Measurements from ENCODE around the gene KRT85. TPM values are rescaled to one million over a fixed set of nuclear protein-coding genes. Genes with fewer than 3 reads are reported as not detected.
"Not testable (repeated sequence)": the region's sequence is repeated elsewhere in the genome, so short reads cannot be mapped to it uniquely, and the experiment has no call there.

KRT85 gene
- polyA plus RNA-seq, 2 of the 4 experiments (the other 2 are of a cell fraction): 3.7 TPM; not detected in 1

DNA sequence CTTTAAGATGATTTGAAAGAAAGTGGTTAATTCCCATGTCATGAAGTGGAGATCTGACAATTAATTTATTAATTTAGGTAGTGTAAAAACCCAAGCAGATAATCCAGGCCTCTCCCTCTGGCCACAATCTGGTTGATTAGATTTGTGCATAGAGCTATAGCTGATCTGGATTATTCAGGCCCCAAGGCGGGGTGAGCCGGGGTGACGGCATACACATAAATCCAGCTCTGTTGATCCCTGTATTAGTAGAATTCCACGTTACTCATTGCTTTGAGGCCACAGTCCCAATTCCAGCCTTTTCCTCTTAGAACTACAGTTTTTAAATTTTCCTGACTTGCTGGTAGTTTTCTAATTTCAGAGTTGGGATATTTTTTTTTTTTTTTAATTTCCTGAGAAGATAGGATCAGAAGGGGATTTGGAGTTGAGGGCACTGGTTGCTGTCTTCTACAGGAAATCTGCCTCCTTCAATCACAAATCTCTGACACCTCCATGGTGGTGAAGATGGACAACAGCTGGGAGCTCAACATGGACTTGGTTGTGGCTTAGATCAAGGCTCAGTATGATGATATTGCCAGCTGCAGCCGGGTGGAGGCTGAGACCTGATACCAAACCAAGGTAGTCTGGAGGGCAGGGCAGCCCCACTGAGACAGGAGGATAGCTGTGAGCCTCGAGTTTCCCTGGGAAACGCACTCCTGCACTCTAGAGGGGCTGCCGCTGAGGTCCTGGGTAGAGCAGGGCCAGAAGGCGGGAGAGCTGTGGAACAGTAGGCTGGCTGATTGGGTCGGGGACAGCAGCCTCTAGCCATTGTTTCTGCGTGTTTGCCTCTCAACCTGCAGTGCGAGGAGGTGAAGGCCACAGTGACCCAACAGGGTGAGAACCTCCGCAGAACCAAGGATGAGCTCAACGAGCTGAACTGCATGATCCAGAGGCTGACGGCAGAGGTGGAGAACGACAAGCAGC is 19.4 kb downstream of the KRT85 start:
- ATAC-seq (no peak; a peak in 2 of 6 replicates), DNase-seq (ENCODE audit: low read depth in 1 of 2, low spot score in 1 of 2) (no peak), FAIRE-seq (no peak)
- WGBS (ENCODE audit: missing lambda C conversion rate): 84% methylated on average over 16 of the region's 16 CpGs
- peak overlapping the region in 1 of 2 experiments; percentile 62; a peak in 2 of 6 replicates for H3K27ac ChIP-seq
- ChIA-PET CTCF (interaction anchor here (0.6 to 3.6 kb wide), 4 partner anchors 14 to 917 kb away, joined by 6 to 16 read pairs (median 12); no protein-coding TSS in a partner anchor), POLR2A (no interaction called here)
- peaks cover 11% of the 10 kb centered on the region for H3K9me3 ChIP-seq
- TF ChIP-seq RAD21 (conservative IDR thresholded peaks at IDR 0.05 in 1 of 2, IDR thresholded peaks at IDR 0.05 in 1 of 2) (no peak), FOSB (CRISPR knock-in tag; IDR thresholded peaks at IDR 0.05) (no peak), HOXB5 (CRISPR knock-in tag; IDR thresholded peaks at IDR 0.05) (no peak), CBX8 (IDR thresholded peaks at IDR 0.05) (no peak), TFCP2L1 (CRISPR knock-in tag; IDR thresholded peaks at IDR 0.05) (no peak), EP300 (IDR thresholded peaks at IDR 0.05) (no peak), CEBPB (IDR thresholded peaks at IDR 0.05) (no peak), ZNF302 (CRISPR knock-in tag; IDR thresholded peaks at IDR 0.05) (no peak), ZFP36 (IDR thresholded peaks at IDR 0.05; ENCODE audit: borderline replicate concordance, partially characterized antibody) (no peak), NFE2L2 (conservative IDR thresholded peaks at IDR 0.05; ENCODE audit: low read length) (no peak), EHMT2 (IDR thresholded peaks at IDR 0.05; ENCODE audit: low read depth) (no peak)
- TF ChIP-seq, protein P1, sequence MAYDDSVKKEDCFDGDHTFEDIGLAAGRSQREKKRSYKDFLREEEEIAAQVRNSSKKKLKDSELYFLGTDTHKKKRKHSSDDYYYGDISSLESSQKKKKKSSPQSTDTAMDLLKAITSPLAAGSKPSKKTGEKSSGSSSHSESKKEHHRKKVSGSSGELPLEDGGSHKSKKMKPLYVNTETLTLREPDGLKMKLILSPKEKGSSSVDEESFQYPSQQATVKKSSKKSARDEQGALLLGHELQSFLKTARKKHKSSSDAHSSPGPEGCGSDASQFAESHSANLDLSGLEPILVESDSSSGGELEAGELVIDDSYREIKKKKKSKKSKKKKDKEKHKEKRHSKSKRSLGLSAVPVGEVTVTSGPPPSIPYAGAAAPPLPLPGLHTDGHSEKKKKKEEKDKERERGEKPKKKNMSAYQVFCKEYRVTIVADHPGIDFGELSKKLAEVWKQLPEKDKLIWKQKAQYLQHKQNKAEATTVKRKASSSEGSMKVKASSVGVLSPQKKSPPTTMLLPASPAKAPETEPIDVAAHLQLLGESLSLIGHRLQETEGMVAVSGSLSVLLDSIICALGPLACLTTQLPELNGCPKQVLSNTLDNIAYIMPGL (CRISPR knock-in tag; IDR thresholded peaks at IDR 0.05; ENCODE audit: borderline replicate concordance): no peak
- H3K4me1 ChIP-seq: peaks cover 17% of the 10 kb centered on the region
- no peak overlapping the region for H3K4me3 ChIP-seq
- no peak overlapping the region for H3K4me2 ChIP-seq

DNA sequence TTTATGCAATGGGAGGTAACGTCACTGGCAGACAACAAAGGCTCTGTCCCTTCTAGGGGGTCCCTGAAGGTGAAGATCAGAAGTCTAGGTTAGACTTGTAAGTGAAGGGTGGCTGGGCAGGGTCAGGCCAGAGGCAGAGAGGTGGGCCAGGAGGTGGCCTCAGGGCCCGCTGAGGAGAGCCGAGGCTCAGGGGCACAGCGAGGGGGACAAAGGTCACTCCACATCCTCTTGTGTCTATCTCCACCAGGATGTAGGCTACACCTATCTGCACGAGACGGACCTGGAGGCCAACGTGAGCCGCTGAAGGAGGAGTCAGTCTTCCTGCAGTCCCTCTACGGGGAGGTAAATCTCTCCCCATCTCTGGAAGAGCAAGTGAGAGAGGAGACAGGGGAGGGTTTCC is 20.3 kb downstream of the KRT85 start:
- Histone ChIP-seq H3K4me2 (no peak overlapping the region), H3K9me3 (peaks cover 11% of the 10 kb centered on the region), H3K4me3 (no peak overlapping the region), H3K27ac (peak overlapping the region in 1 of 2 experiments; percentile 62; a peak in 2 of 6 replicates), H3K4me1 (peaks cover 17% of the 10 kb centered on the region)
- DNase-seq (ENCODE audit: low read depth in 1 of 2, low spot score in 1 of 2) (no peak), FAIRE-seq (no peak), ATAC-seq (no peak)
- CTCF ChIA-PET: interaction anchor here (0.8 to 3.2 kb wide), 4 partner anchors 19 to 533 kb away, joined by 3 to 21 read pairs (median 14); no protein-coding TSS in a partner anchor
- POLR2A ChIA-PET: no interaction called here
- TF ChIP-seq HDAC2 (IDR thresholded peaks at IDR 0.05) (no peak), ESRRA (IDR thresholded peaks at IDR 0.05; ENCODE audit: borderline replicate concordance, low read length) (no peak), HEYL (CRISPR knock-in tag; IDR thresholded peaks at IDR 0.05) (no peak), KDM1A (IDR thresholded peaks at IDR 0.05; ENCODE audit: low read depth) (no peak), HOXA7 (CRISPR knock-in tag; IDR thresholded peaks at IDR 0.05) (no peak)
- TF ChIP-seq, protein P2, sequence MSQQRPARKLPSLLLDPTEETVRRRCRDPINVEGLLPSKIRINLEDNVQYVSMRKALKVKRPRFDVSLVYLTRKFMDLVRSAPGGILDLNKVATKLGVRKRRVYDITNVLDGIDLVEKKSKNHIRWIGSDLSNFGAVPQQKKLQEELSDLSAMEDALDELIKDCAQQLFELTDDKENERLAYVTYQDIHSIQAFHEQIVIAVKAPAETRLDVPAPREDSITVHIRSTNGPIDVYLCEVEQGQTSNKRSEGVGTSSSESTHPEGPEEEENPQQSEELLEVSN (IDR thresholded peaks at IDR 0.05; ENCODE audit: borderline replicate concordance, low read depth): no peak
- 92% methylated on average over 9 of the region's 9 CpGs for WGBS (ENCODE audit: missing lambda C conversion rate)

DNA sequence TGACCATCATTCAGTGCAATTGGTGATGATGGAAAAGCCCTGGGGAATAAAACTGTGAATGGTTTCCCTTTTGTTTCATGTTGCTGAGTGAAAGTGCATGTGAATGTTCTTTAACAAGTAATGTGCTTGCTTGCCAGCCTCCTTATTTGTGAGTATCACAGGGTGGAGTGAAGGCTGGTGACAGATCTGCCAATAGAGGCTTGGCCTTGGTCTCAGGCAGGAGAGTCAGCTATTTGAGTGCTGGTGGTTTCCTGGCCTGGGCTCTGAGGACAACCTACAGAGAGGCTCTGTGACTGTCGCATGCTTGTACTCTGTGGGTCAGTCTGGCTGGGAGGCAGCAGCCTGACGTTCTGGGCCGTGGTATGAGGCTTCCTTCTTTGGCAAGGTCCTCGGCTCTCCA is 20.7 kb downstream of the KRT85 start:
- TF ChIP-seq KDM5A (IDR thresholded peaks at IDR 0.05) (no peak), POLR2AphosphoS2 (conservative IDR thresholded peaks at IDR 0.05; ENCODE audit: low read length) (no peak)
- TF ChIP-seq, protein P2 (IDR thresholded peaks at IDR 0.05; ENCODE audit: borderline replicate concordance, low read depth): no peak
- TF ChIP-seq, protein P3, sequence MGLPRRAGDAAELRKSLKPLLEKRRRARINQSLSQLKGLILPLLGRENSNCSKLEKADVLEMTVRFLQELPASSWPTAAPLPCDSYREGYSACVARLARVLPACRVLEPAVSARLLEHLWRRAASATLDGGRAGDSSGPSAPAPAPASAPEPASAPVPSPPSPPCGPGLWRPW (IDR thresholded peaks at IDR 0.05): no peak
- H3K27ac ChIP-seq: peak overlapping the region in 1 of 2 experiments; percentile 62; a peak in 2 of 6 replicates
- no peak for FAIRE-seq
- ChIA-PET CTCF (interaction anchor here (0.8 to 3.2 kb wide), 8 partner anchors 12 to 533 kb away, joined by 3 to 28 read pairs (median 6); no protein-coding TSS in a partner anchor), POLR2A (no interaction called here)
- H3K9me3 ChIP-seq: peaks cover 11% of the 10 kb centered on the region
- ATAC-seq: peak in 1 of 2 experiments; percentile 17; a peak in 2 of 6 replicates
- WGBS (ENCODE audit: missing lambda C conversion rate): 92% methylated on average over 4 of the region's 4 CpGs
- H3K4me1 ChIP-seq: peaks cover 17% of the 10 kb centered on the region
- H3K4me2 ChIP-seq: no peak overlapping the region
- DNase-seq (ENCODE audit: low read depth in 1 of 2, low spot score in 1 of 2): no peak
- no peak overlapping the region for H3K4me3 ChIP-seq

DNA sequence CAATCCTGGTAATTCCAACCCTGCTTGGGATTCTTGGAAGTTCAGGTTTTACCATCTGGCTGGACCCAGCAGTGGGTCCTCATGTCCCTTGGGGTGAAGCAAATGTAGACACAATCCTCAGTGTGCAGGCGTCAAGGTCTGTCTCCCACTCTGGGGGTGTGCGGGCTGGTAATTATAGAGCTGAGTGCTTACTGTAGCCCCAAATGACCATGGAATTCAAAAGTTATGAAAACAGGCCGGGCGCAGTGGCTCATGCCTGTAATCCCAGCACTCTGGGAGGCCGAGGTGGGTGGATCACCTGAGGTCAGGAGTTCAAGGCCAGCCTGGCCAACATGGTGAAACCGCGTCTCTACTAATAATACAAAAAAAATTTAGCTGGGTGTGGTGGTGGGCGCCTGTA is 22.2 kb downstream of the KRT85 start:
- Histone ChIP-seq H3K4me1 (peaks cover 17% of the 10 kb centered on the region), H3K4me2 (peak overlapping the region; percentile 50; the same call in 1 of the 3 replicates), H3K27ac (peak overlapping the region; percentile 4 to 53; a peak in 3 of 6 replicates), H3K9me3 (peaks cover 11% of the 10 kb centered on the region)
- CTCF ChIA-PET: interaction anchor here (0.6 to 3.0 kb wide), 13 partner anchors 10 to 535 kb away, joined by 3 to 28 read pairs (median 5); partner anchors contain the start of gene KRT85
- FAIRE-seq; H3K4me3 ChIP-seq; POLR2A ChIA-PET; DNase-seq (ENCODE audit: low read depth in 1 of 2, low spot score in 1 of 2); ATAC-seq: not testable (repeated sequence)
- 81% methylated on average over 8 of the region's 8 CpGs for WGBS (ENCODE audit: missing lambda C conversion rate)
